OCI-LY3 (cell line): ENCODE data around the gene IQCH.

Experiments used
- EZH2phosphoT487 ChIP-seq: fragments of 200-600 bp; shearing (Covaris generic); IDR thresholded peaks from 2 replicates; pipeline ENCODE4 v1.6.1; 2018; ENCODE audit warnings: antibody characterized with exemption, mixed run types, low read depth
- TF ChIP-seq, protein P1 (sequence below): fragments of 200-600, 300-600 bp; sonication (generic); IDR thresholded peaks from 2 replicates; pipeline ENCODE4 v1.5.1; 2014; ENCODE audit warnings: antibody characterized with exemption, low read length, low read depth

DNA sequence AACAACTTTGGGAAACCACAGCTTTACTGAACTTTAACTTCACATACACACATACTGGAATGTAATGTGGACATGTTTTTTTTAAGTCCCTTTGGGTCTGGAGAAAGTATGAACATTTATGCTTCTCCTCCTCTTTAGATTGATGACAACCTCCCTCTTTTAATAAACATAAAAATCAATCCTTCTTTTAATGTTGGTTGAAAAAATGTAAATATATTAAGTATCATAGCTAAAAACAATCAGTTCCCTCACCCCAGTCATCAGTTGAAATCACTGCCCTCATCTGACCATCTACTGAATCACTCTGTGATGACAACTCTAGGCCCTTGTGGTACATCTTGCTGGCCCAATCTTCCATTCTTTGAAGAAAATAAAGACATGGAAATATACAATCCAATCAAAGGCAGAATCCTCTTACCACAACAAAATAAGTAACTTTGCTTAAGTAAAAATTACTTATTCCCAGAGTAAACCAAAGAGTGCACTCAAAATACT is 6.5 kb upstream of the IQCH start:
- TF ChIP-seq, protein P1, sequence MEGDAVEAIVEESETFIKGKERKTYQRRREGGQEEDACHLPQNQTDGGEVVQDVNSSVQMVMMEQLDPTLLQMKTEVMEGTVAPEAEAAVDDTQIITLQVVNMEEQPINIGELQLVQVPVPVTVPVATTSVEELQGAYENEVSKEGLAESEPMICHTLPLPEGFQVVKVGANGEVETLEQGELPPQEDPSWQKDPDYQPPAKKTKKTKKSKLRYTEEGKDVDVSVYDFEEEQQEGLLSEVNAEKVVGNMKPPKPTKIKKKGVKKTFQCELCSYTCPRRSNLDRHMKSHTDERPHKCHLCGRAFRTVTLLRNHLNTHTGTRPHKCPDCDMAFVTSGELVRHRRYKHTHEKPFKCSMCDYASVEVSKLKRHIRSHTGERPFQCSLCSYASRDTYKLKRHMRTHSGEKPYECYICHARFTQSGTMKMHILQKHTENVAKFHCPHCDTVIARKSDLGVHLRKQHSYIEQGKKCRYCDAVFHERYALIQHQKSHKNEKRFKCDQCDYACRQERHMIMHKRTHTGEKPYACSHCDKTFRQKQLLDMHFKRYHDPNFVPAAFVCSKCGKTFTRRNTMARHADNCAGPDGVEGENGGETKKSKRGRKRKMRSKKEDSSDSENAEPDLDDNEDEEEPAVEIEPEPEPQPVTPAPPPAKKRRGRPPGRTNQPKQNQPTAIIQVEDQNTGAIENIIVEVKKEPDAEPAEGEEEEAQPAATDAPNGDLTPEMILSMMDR, result no peak
- TF ChIP-seq EZH2phosphoT487, result no peak
